ENCODE results near the gene GPR132. TPM values are rescaled to one million over a fixed set of nuclear protein-coding genes. Genes with fewer than 3 reads are reported as not detected.
A peak's percentile ranks its signal among the peaks of the same experiment; 100 is the strongest.
"Not testable (repeated sequence)": the region's sequence is repeated elsewhere in the genome, so short reads cannot be mapped to it uniquely, and the experiment has no call there.

The GPR132 gene
- total RNA-seq, 1 experiment from 2014 or later = not detected

DNA sequence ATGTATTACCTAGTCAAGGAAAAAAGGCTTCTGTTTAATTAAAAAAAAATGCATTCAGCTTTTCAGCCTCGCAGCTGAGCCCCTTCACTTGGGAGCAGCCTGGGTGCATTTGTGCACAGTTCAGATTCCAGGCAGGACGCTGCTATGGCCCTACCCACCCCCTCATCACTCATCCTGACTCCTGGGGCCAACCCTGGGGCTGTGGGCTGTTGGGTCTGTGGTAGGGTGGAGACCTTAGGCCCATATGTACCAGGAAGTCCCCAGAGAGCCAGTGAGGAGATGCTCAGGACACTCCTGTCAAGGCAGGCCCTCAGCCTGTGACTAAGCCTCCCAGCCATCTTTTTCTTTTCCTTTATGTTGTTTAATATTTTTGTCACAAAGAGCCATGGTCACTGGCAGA, 35.0 kb downstream of the GPR132 start:
- H4K20me1 ChIP-seq (ENCODE audit: insufficient read depth) = no peaks in the 10 kb centered on the region
- peaks cover 4% of the 10 kb centered on the region for H3K9me3 ChIP-seq (ENCODE audit: insufficient read depth, low read depth)
- ChIA-PET CTCF (no interaction called here), POLR2A (ENCODE audit: unreplicated experiment) (no interaction called here)
- H3F3A ChIP-seq (ENCODE audit: insufficient read depth, low read depth) = peaks cover 43% of the 10 kb centered on the region
- no peak overlapping the region for H3K4me3 ChIP-seq
- no peak overlapping the region for H3K4me2 ChIP-seq
- H2AFZ ChIP-seq = no peak overlapping the region
- no peaks in the 10 kb centered on the region for H3K79me2 ChIP-seq (ENCODE audit: low read depth)
- peaks cover 54% of the 10 kb centered on the region for H3K4me1 ChIP-seq (replicated peaks; ENCODE audit: insufficient read depth)
- H3K27ac ChIP-seq = no peak overlapping the region
- intact Hi-C loops (cut with micrococcal nuclease; ENCODE audit: unreplicated experiment) = no loop called here
- H3K27me3 ChIP-seq (ENCODE audit: insufficient read depth, low read depth) = no peaks in the 10 kb centered on the region
- BruUV-seq (replicated peaks) = no TSS peak
- no peaks in the 10 kb centered on the region for H3K9me2 ChIP-seq (ENCODE audit: insufficient read depth)
- H3K36me3 ChIP-seq (ENCODE audit: low read depth) = no peaks in the 10 kb centered on the region
- DNase-seq = no peak
- TF ChIP-seq EZH2 (IDR thresholded peaks at IDR 0.05; ENCODE audit: low read depth) = no peak
- no peak for TF ChIP-seq CTCF (conservative IDR thresholded peaks at IDR 0.05)

- Histone ChIP-seq H2AFZ (no peak overlapping the region), H3K4me1 (replicated peaks; ENCODE audit: insufficient read depth) (peaks cover 59% of the 10 kb centered on the region), H3K9me3 (ENCODE audit: insufficient read depth, low read depth) (peaks cover 4% of the 10 kb centered on the region), H3F3A (ENCODE audit: insufficient read depth, low read depth) (peaks cover 49% of the 10 kb centered on the region), H3K4me3 (no peak overlapping the region), H3K4me2 (no peak overlapping the region), H3K9me2 (ENCODE audit: insufficient read depth) (no peaks in the 10 kb centered on the region), H3K27ac (no peak overlapping the region), H3K27me3 (ENCODE audit: insufficient read depth, low read depth) (no peaks in the 10 kb centered on the region), H4K20me1 (ENCODE audit: insufficient read depth) (no peaks in the 10 kb centered on the region), H3K36me3 (ENCODE audit: low read depth) (no peaks in the 10 kb centered on the region), H3K79me2 (ENCODE audit: low read depth) (no peaks in the 10 kb centered on the region)
- intact Hi-C loops (cut with micrococcal nuclease; ENCODE audit: unreplicated experiment) = no loop called here
- ChIA-PET CTCF (no interaction called here), POLR2A (ENCODE audit: unreplicated experiment) (no interaction called here)
- TF ChIP-seq EZH2 (IDR thresholded peaks at IDR 0.05; ENCODE audit: low read depth) (no peak), CTCF (conservative IDR thresholded peaks at IDR 0.05) (no peak)
- BruUV-seq (replicated peaks) = no TSS peak
- no peak for DNase-seq
Measured at GRCh38 chr14:105029402-105029801, 35.8 kb downstream of the GPR132 start.

DNA sequence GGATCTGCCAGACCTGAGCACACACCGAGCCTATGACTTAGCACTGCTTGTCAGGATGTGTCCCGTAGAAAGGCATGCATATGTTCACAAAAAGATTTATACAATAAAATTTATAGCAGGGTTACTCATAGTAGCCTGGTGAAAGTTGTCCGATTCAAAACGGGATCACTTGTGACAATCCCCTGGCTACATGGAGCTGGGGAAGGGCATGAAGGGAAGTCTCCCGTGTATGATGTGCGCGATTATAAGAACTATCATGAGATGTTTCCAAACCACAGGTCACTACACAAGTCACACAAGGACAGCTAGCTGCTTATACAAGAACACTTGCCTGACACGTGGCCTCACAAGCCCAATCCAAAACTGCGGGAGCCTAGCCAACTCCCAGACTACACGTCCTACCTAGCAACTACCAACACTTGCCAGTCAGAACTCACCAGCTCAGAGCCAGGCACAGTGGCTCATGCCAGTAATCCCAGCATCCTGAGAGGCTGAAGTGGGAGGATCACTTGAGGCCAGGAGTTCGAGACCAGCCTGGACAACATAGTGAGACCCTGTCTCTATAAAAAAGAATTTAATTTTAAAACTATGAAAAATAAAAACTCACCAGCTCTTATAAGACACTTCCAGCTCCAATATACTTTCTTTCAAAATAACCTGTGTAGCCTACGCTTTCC, 36.8 kb downstream of the GPR132 start:
- peaks cover 63% of the 10 kb centered on the region for H3K4me1 ChIP-seq (replicated peaks; ENCODE audit: insufficient read depth)
- TF ChIP-seq CTCF (conservative IDR thresholded peaks at IDR 0.05) = no peak
- TF ChIP-seq EZH2 (IDR thresholded peaks at IDR 0.05; ENCODE audit: low read depth) = no peak
- CTCF ChIA-PET = no interaction called here
- no peaks in the 10 kb centered on the region for H4K20me1 ChIP-seq (ENCODE audit: insufficient read depth)
- POLR2A ChIA-PET (ENCODE audit: unreplicated experiment) = no interaction called here
- H3K27me3 ChIP-seq (ENCODE audit: insufficient read depth, low read depth) = no peaks in the 10 kb centered on the region
- no peak overlapping the region for H2AFZ ChIP-seq
- H3K9me3 ChIP-seq (ENCODE audit: insufficient read depth, low read depth) = peaks cover 4% of the 10 kb centered on the region
- no peak overlapping the region for H3K4me2 ChIP-seq
- no peaks in the 10 kb centered on the region for H3K79me2 ChIP-seq (ENCODE audit: low read depth)
- H3K27ac ChIP-seq = no peak overlapping the region
- H3K4me3 ChIP-seq = no peak overlapping the region
- no TSS peak for BruUV-seq (replicated peaks)
- H3F3A ChIP-seq (ENCODE audit: insufficient read depth, low read depth) = peaks cover 58% of the 10 kb centered on the region
- intact Hi-C loops (cut with micrococcal nuclease; ENCODE audit: unreplicated experiment) = no loop called here
- H3K9me2 ChIP-seq (ENCODE audit: insufficient read depth) = no peaks in the 10 kb centered on the region
- no peaks in the 10 kb centered on the region for H3K36me3 ChIP-seq (ENCODE audit: low read depth)
- no peak for DNase-seq

- peaks cover 59% of the 10 kb centered on the region for H3F3A ChIP-seq (ENCODE audit: insufficient read depth, low read depth)
- H3K9me3 ChIP-seq (ENCODE audit: insufficient read depth, low read depth); H3K79me2 ChIP-seq (ENCODE audit: low read depth); POLR2A ChIA-PET (ENCODE audit: unreplicated experiment); H3K27ac ChIP-seq; H3K4me2 ChIP-seq; H2AFZ ChIP-seq; H4K20me1 ChIP-seq (ENCODE audit: insufficient read depth); H3K36me3 ChIP-seq (ENCODE audit: low read depth); CTCF ChIA-PET; DNase-seq; intact Hi-C loops (cut with micrococcal nuclease; ENCODE audit: unreplicated experiment); H3K4me3 ChIP-seq; H3K9me2 ChIP-seq (ENCODE audit: insufficient read depth); H3K27me3 ChIP-seq (ENCODE audit: insufficient read depth, low read depth): not testable (repeated sequence)
- peaks cover 63% of the 10 kb centered on the region for H3K4me1 ChIP-seq (replicated peaks; ENCODE audit: insufficient read depth)
- TSS peak; percentile 77 for BruUV-seq (replicated peaks)
Measured at GRCh38 chr14:105027718-105028117, 37.5 kb downstream of the GPR132 start.

Measured in PC-9 (cell line).